Measurements from ENCODE around the gene CD302.
"Not testable (repeated sequence)": the region's sequence is repeated elsewhere in the genome, so short reads cannot be mapped to it uniquely, and the experiment has no call there.

The CD302 gene

DNA sequence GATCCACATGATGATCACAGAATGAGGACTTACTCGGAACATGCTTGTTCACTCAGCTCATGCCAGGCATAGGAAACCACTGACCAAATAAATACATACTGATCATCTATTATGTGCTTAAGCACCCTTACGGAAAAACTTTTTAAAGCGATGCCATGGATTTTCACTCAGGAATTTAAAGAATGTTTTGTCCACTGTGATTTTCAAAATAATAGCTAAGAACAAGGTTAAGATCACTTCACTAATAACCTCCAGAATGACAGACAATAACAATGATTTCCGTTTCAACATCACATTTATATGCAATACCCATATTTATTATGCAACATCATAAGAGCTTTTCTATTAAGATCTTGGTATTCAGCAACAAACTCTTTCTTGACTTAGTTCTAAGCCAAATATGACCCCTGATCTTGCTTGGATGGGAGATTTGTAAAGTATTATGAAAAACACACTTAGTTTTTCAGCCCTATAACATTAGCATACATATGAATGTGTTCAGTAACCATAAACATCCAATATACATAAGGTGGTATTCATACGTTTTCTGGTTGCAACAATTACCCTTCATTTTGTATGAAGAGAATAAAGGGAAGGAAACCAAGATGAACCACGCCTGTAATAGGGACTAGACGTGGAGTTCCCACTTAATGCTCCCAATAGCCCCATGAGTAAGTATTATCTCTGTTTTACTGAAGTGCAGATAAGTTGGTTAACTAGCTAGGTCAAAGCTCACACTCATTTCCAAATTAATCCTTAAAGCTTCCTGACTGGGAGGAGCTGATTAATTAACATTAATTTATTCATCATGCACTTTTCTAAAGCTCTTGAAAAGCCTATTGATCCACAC lies 1.9 kb downstream of the CD302 start:
- H3K4me3 ChIP-seq (replicated peaks; ENCODE audit: low read depth, low read length) = peak overlapping the region; percentile 88
- TF ChIP-seq, protein P1, sequence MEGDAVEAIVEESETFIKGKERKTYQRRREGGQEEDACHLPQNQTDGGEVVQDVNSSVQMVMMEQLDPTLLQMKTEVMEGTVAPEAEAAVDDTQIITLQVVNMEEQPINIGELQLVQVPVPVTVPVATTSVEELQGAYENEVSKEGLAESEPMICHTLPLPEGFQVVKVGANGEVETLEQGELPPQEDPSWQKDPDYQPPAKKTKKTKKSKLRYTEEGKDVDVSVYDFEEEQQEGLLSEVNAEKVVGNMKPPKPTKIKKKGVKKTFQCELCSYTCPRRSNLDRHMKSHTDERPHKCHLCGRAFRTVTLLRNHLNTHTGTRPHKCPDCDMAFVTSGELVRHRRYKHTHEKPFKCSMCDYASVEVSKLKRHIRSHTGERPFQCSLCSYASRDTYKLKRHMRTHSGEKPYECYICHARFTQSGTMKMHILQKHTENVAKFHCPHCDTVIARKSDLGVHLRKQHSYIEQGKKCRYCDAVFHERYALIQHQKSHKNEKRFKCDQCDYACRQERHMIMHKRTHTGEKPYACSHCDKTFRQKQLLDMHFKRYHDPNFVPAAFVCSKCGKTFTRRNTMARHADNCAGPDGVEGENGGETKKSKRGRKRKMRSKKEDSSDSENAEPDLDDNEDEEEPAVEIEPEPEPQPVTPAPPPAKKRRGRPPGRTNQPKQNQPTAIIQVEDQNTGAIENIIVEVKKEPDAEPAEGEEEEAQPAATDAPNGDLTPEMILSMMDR (IDR thresholded peaks at IDR 0.05; ENCODE audit: low read length, missing control alignments) = no peak
- peak; percentile 31 for DNase-seq (ENCODE audit: low read depth)

DNA sequence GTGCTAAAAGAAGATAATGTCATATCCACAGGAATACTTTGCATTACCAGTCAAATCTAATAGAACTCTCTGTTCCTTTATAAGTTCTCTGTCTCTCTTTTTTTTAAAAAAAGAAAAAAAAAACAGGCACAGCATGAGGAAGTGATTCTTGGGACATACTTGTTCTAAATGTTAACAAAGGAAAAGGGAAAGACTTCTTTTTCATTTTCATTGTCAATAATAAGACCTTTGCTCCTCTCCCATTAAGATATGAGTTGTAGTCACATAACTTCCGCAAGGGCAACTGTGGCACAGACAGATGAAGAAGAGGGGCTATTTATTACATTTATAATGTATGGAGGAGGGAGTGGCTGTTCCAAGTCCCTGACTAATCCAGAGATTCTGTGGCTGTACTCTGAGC lies 4.7 kb downstream of the CD302 start:
- H3K4me3 ChIP-seq (replicated peaks; ENCODE audit: low read depth, low read length) = no peak overlapping the region
- DNase-seq (ENCODE audit: low read depth) = no peak
- TF ChIP-seq, protein P1 (IDR thresholded peaks at IDR 0.05; ENCODE audit: low read length, missing control alignments) = no peak

DNA sequence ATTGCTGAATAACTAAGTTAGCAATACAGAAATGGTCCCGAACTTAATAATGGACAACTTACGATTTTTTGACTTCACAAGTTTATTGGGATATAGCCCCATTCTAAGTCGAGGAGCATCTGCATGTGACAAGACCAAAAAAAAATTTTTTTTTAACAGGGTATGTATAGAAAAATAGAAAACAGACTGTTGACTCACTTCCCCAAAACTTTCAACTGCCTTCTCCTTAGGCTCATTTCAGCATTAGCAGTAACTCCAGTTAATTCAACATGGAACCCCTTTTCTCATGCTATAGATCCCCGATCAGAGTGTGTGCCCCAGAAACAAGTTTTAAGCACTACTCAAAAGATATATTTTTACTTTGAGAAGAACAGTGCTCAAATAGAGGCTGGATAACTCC lies 5.4 kb downstream of the CD302 start:
- DNase-seq (ENCODE audit: low read depth) = no peak
- TF ChIP-seq, protein P1 (IDR thresholded peaks at IDR 0.05; ENCODE audit: low read length, missing control alignments) = no peak
- H3K4me3 ChIP-seq (replicated peaks; ENCODE audit: low read depth, low read length) = no peak overlapping the region

DNA sequence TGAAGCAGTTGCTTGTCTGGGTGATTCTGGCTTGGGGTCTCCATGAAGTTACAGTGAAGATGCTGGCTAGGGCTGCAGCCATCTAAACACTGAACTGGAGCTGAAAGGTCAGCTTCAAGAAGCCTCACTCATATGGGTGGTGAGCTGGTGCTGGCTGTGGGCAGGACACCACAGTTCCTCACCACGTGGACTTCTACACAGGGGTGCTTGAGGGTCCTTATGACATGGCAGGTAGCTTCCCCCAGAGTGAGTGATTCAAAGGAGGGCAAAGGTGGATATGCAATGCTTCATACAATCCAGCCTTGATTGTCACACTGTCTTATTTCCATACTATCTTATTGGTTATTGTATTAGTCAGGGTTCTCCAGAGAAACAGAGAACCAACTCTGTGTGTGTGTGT lies 6.0 kb downstream of the CD302 start:
- TF ChIP-seq, protein P1 (IDR thresholded peaks at IDR 0.05; ENCODE audit: low read length, missing control alignments) = no peak
- DNase-seq (ENCODE audit: low read depth) = no peak

DNA sequence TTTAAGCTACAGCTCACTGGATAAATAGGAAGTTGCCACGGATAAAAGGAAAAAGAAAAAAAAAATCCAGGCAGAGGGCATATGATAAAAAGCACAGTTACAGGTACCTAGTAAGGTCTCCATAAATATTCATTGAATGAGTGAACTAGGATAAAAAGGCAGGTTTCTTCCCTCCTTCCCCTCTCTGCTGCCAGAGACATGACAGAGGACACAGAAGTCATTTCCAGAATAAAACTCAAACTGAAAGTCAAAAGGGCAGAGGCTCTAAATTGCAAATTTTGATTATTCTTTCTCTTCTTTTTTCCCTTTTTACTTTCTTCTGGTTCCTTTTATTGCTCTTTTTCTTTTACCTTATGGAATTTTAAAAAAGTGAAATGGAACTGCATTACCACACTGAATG lies 7.7 kb downstream of the CD302 start:
- H3K4me3 ChIP-seq (replicated peaks; ENCODE audit: low read depth, low read length) = no peak overlapping the region
- DNase-seq (ENCODE audit: low read depth) = no peak
- TF ChIP-seq, protein P1 (IDR thresholded peaks at IDR 0.05; ENCODE audit: low read length, missing control alignments) = no peak

More for the DNA sequence above, 6.0 kb downstream of the CD302 start:
- H3K4me3 ChIP-seq (replicated peaks; ENCODE audit: low read depth, low read length) = no peak overlapping the region

DNA sequence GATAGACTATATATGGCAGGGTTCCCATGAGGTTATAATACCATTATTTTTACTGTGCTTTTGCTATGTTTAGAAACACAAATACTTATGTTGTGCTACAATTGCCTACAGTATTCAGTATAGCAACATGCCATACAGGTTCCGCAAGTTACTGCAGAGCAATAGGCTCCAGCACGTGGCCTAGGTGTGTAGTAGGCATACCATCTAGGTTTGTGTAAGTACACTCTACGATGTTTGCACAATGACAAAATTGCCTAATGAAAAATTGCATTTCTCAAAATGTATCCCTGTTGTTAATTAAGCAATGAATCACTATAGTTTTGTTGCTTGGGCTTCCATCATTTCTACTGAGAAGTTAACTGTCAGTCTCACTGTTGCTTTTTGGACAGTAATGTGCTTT lies 9.8 kb downstream of the CD302 start:
- TF ChIP-seq, protein P1 (IDR thresholded peaks at IDR 0.05; ENCODE audit: low read length, missing control alignments) = no peak
- DNase-seq (ENCODE audit: low read depth) = no peak
- H3K4me3 ChIP-seq (replicated peaks; ENCODE audit: low read depth, low read length) = no peak overlapping the region

DNA sequence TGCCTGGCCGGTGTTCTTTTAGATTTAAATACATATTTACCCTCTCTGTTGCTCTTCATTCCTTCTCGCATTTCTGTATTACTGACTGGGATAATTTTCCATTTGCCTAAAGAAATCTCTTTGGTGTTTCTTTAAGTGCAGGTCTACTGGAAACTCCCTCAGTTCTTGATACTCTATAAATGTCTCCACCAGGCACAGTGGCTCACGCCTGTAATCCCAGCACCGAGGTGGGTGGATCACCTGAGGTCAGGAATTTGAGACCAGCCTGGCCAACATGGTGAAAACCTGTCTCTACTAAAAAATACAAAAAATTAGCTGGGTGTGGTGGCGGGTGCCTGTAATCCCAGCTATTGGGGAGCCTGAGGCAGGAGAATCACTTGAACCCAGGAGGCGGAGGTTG lies 10.4 kb downstream of the CD302 start:
- not testable (repeated sequence) for H3K4me3 ChIP-seq (replicated peaks; ENCODE audit: low read depth, low read length); DNase-seq (ENCODE audit: low read depth)
